Hepatocyte (in vitro differentiated cells): Measurements from ENCODE around the gene GLT8D1.

ENCODE experiments used
- EZH2phosphoT487 ChIP-seq: fragments of 200-600 bp; sonication (generic); IDR thresholded peaks from one replicate; pipeline ENCODE4 v1.6.1; 2018; ENCODE audit warnings: antibody characterized with exemption, mild to moderate bottlenecking, low read depth, moderate library complexity; ENCODE audit not compliant: unreplicated experiment, severe bottlenecking
- TF ChIP-seq, protein P1 (sequence below): fragments of 200-600 bp; sonication (generic); IDR thresholded peaks from 2 replicates; pipeline ENCODE4 v1.5.1; 2016; ENCODE audit warnings: antibody characterized with exemption, mild to moderate bottlenecking; ENCODE audit not compliant: poor library complexity

DNA sequence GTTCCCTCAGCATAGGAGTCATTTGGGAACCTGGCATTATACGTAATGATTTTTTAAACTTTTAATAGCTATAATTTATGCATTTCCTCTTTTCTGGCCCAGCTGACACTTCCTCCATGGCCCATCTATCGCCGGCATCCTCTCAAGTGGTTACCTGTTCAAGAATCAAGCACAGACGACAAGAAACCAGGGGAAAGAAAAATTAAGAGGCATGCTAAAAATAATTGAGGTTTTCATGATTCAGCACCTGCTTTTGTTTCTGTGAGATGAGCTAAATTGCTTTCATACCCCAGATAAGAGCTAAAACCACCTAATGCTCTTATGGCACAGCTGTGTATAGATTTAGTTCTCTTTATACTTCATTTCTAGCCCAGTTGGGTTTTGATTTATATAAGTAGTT is 2.0 kb upstream of the GLT8D1 start:
- TF ChIP-seq, protein P1, sequence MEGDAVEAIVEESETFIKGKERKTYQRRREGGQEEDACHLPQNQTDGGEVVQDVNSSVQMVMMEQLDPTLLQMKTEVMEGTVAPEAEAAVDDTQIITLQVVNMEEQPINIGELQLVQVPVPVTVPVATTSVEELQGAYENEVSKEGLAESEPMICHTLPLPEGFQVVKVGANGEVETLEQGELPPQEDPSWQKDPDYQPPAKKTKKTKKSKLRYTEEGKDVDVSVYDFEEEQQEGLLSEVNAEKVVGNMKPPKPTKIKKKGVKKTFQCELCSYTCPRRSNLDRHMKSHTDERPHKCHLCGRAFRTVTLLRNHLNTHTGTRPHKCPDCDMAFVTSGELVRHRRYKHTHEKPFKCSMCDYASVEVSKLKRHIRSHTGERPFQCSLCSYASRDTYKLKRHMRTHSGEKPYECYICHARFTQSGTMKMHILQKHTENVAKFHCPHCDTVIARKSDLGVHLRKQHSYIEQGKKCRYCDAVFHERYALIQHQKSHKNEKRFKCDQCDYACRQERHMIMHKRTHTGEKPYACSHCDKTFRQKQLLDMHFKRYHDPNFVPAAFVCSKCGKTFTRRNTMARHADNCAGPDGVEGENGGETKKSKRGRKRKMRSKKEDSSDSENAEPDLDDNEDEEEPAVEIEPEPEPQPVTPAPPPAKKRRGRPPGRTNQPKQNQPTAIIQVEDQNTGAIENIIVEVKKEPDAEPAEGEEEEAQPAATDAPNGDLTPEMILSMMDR = no peak
- TF ChIP-seq EZH2phosphoT487 = no peak
